ENCODE measurements around the gene UBE3A. TPM values are rescaled to one million over a fixed set of nuclear protein-coding genes. Genes with fewer than 3 reads are reported as not detected.

The UBE3A gene
- total RNA-seq, 2 donors from 2014 or later: 79.3 to 94.8 TPM

- Mint-ChIP-seq H3K9me3 (peaks cover 9% of the 10 kb centered on the region), H3K4me3 (no peak overlapping the region), H3K27ac (no peak overlapping the region), H3K4me1 (no peaks in the 10 kb centered on the region), H3K27me3 (no peaks in the 10 kb centered on the region), H3K36me3 (ENCODE audit: low read depth) (peaks cover 88% of the 10 kb centered on the region)
- no peak for ATAC-seq (replicated peaks)
Measured at GRCh38 chr15:25347707-25348106, 91.1 kb downstream of the UBE3A start.

GRCh38 chr15:25346371-25346770, 92.5 kb downstream of the UBE3A start:
- no peaks in the 10 kb centered on the region for H3K27me3 Mint-ChIP-seq
- no peaks in the 10 kb centered on the region for H3K4me1 Mint-ChIP-seq
- peaks cover 9% of the 10 kb centered on the region for H3K9me3 Mint-ChIP-seq
- no peak overlapping the region for H3K27ac Mint-ChIP-seq
- H3K4me3 Mint-ChIP-seq: no peak overlapping the region
- H3K36me3 Mint-ChIP-seq (ENCODE audit: low read depth): peaks cover 89% of the 10 kb centered on the region
- no peak for ATAC-seq (replicated peaks)

DNA sequence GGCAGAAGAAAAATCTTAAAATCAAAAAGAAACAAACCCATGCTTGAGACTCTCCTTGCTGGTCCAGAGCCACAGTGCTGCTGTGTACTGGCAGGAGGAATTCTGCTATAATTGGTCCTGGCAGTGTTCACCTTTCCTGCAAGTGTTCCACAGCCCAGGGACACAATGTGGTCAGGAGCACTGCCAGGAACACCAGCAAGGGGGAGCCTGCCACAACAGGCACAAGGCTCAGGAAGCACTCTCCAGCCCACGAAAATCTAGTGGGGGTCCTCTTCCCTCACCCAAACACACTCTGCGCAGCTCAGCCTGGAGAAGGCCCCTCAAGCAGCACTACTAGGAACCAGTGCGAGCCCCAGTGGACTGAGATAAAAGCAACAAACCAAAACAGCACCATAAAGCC, 92.9 kb downstream of the UBE3A start:
- H3K27me3 Mint-ChIP-seq: no peaks in the 10 kb centered on the region
- H3K9me3 Mint-ChIP-seq: peaks cover 6% of the 10 kb centered on the region
- H3K36me3 Mint-ChIP-seq (ENCODE audit: low read depth): peaks cover 86% of the 10 kb centered on the region
- H3K4me1 Mint-ChIP-seq: no peaks in the 10 kb centered on the region
- no peak overlapping the region for H3K4me3 Mint-ChIP-seq
- no peak for ATAC-seq (replicated peaks)
- H3K27ac Mint-ChIP-seq: no peak overlapping the region

- no peaks in the 10 kb centered on the region for H3K9me3 Mint-ChIP-seq
- no peak for ATAC-seq (replicated peaks)
- H3K27ac Mint-ChIP-seq: no peak overlapping the region
- H3K4me3 Mint-ChIP-seq: no peak overlapping the region
- H3K27me3 Mint-ChIP-seq: no peaks in the 10 kb centered on the region
- peaks cover 86% of the 10 kb centered on the region for H3K36me3 Mint-ChIP-seq (ENCODE audit: low read depth)
- H3K4me1 Mint-ChIP-seq: no peaks in the 10 kb centered on the region
Measured at GRCh38 chr15:25342629-25343028, 96.2 kb downstream of the UBE3A start.

- no peak overlapping the region for H3K4me3 Mint-ChIP-seq
- H3K27me3 Mint-ChIP-seq: no peaks in the 10 kb centered on the region
- ATAC-seq (replicated peaks): no peak
- peaks cover 90% of the 10 kb centered on the region for H3K36me3 Mint-ChIP-seq (ENCODE audit: low read depth)
- H3K4me1 Mint-ChIP-seq: peaks cover 6% of the 10 kb centered on the region
- no peak overlapping the region for H3K27ac Mint-ChIP-seq
- peaks cover 6% of the 10 kb centered on the region for H3K9me3 Mint-ChIP-seq
Measured at GRCh38 chr15:25339431-25339830, 99.4 kb downstream of the UBE3A start.

- no peak overlapping the region for H3K27ac Mint-ChIP-seq
- H3K4me3 Mint-ChIP-seq: no peak overlapping the region
- no peaks in the 10 kb centered on the region for H3K27me3 Mint-ChIP-seq
- no peak for ATAC-seq (replicated peaks)
- H3K4me1 Mint-ChIP-seq: peaks cover 11% of the 10 kb centered on the region
- H3K9me3 Mint-ChIP-seq: peaks cover 13% of the 10 kb centered on the region
- H3K36me3 Mint-ChIP-seq (ENCODE audit: low read depth): peaks cover 80% of the 10 kb centered on the region
Measured at GRCh38 chr15:25335279-25335678, 103.5 kb downstream of the UBE3A start.

GRCh38 chr15:25333049-25333448, 105.8 kb downstream of the UBE3A start:
- Mint-ChIP-seq H3K4me3 (no peak overlapping the region), H3K27ac (no peak overlapping the region), H3K4me1 (peaks cover 12% of the 10 kb centered on the region), H3K27me3 (no peaks in the 10 kb centered on the region), H3K9me3 (peaks cover 17% of the 10 kb centered on the region), H3K36me3 (ENCODE audit: low read depth) (peaks cover 60% of the 10 kb centered on the region)
- ATAC-seq (replicated peaks): no peak

DNA sequence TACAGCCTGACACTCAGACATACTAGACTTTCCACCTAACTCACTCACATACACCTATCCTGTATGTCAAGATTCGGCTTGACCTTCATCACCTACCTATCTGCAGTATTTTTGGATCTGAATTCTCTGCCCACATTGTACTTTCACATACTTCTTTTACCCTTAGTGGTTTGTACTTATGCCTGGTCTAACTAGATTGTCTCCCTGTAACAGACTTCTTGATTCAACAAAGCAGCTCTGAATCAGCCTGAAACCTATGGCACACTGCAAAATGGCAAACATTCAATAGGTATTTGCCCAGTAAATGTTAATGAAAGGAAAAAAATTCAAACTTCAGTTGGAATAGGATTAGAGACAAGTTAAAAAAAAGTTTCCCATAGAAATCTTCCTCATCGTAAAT, 106.5 kb downstream of the UBE3A start:
- no peak for ATAC-seq (replicated peaks)
- no peak overlapping the region for H3K4me3 Mint-ChIP-seq
- no peaks in the 10 kb centered on the region for H3K27me3 Mint-ChIP-seq
- H3K36me3 Mint-ChIP-seq (ENCODE audit: low read depth): peaks cover 52% of the 10 kb centered on the region
- peaks cover 23% of the 10 kb centered on the region for H3K9me3 Mint-ChIP-seq
- H3K4me1 Mint-ChIP-seq: peaks cover 12% of the 10 kb centered on the region
- H3K27ac Mint-ChIP-seq: no peak overlapping the region

- peaks cover 52% of the 10 kb centered on the region for H3K36me3 Mint-ChIP-seq (ENCODE audit: low read depth)
- ATAC-seq (replicated peaks): no peak
- no peaks in the 10 kb centered on the region for H3K27me3 Mint-ChIP-seq
- no peak overlapping the region for H3K27ac Mint-ChIP-seq
- peaks cover 23% of the 10 kb centered on the region for H3K9me3 Mint-ChIP-seq
- H3K4me3 Mint-ChIP-seq: no peak overlapping the region
- H3K4me1 Mint-ChIP-seq: peaks cover 12% of the 10 kb centered on the region
Measured at GRCh38 chr15:25331860-25332259, 107.0 kb downstream of the UBE3A start.

DNA sequence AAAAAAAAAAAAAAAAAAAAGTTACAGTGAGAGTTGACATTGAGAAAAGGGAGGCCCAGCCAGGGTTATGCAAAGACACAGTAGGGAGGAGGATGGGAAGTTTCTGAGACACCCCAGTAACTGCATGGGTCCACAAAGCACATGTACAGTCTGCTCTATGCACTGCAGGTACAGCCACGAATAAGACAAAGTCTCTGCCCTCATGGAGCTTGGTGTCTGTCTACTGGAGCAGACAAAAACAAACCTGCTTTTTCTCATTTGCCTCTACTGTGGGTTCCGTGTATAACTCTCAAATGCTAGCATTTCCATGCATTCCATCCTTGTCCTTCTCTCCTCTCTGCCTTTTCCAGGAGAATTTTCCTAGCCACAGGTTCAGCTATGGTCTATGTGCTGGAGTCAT, 107.4 kb downstream of the UBE3A start:
- H3K9me3 Mint-ChIP-seq: peaks cover 23% of the 10 kb centered on the region
- no peak for ATAC-seq (replicated peaks)
- peaks cover 12% of the 10 kb centered on the region for H3K4me1 Mint-ChIP-seq
- no peak overlapping the region for H3K27ac Mint-ChIP-seq
- H3K4me3 Mint-ChIP-seq: no peak overlapping the region
- H3K36me3 Mint-ChIP-seq (ENCODE audit: low read depth): peaks cover 49% of the 10 kb centered on the region
- H3K27me3 Mint-ChIP-seq: no peaks in the 10 kb centered on the region

- H3K9me3 Mint-ChIP-seq: peaks cover 17% of the 10 kb centered on the region
- no peaks in the 10 kb centered on the region for H3K27me3 Mint-ChIP-seq
- H3K27ac Mint-ChIP-seq: no peak overlapping the region
- H3K4me3 Mint-ChIP-seq: no peak overlapping the region
- H3K36me3 Mint-ChIP-seq (ENCODE audit: low read depth): peaks cover 40% of the 10 kb centered on the region
- H3K4me1 Mint-ChIP-seq: peaks cover 6% of the 10 kb centered on the region
- ATAC-seq (replicated peaks): no peak
Measured at GRCh38 chr15:25329696-25330095, 109.1 kb downstream of the UBE3A start.

DNA sequence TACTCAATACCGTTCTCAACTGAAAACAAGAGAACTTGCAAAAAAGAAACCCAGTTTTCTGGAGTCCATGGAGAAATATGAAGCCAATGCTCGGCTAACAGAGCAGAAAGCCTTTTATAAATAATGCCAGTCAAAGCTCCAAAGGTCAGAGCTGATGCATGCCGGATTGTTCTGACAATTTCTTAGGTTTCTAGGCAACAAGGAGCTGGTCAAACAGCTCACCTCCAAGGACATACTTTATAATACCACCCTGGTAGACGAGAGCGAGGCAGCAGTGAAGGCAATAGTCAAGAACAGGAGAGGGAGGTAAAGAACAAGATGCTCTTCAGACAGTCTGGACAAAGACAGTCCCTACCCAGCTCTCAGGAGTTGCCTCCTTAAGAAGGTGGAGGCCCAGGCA, 111.1 kb downstream of the UBE3A start:
- H3K9me3 Mint-ChIP-seq: peaks cover 20% of the 10 kb centered on the region
- H3K27me3 Mint-ChIP-seq: no peaks in the 10 kb centered on the region
- H3K4me3 Mint-ChIP-seq: no peak overlapping the region
- no peak for ATAC-seq (replicated peaks)
- H3K36me3 Mint-ChIP-seq (ENCODE audit: low read depth): peaks cover 26% of the 10 kb centered on the region
- H3K27ac Mint-ChIP-seq: no peak overlapping the region
- H3K4me1 Mint-ChIP-seq: peaks cover 6% of the 10 kb centered on the region

GRCh38 chr15:25325187-25325586, 113.6 kb downstream of the UBE3A start:
- H3K4me3 Mint-ChIP-seq: no peak overlapping the region
- H3K4me1 Mint-ChIP-seq: peaks cover under 1% of the 10 kb centered on the region
- no peaks in the 10 kb centered on the region for H3K27me3 Mint-ChIP-seq
- ATAC-seq (replicated peaks): no peak
- peaks cover 19% of the 10 kb centered on the region for H3K36me3 Mint-ChIP-seq (ENCODE audit: low read depth)
- H3K27ac Mint-ChIP-seq: no peak overlapping the region
- H3K9me3 Mint-ChIP-seq: peaks cover 23% of the 10 kb centered on the region

GRCh38 chr15:25323420-25323819, 115.4 kb downstream of the UBE3A start:
- no peak overlapping the region for H3K4me3 Mint-ChIP-seq
- peaks cover 18% of the 10 kb centered on the region for H3K36me3 Mint-ChIP-seq (ENCODE audit: low read depth)
- no peaks in the 10 kb centered on the region for H3K4me1 Mint-ChIP-seq
- H3K9me3 Mint-ChIP-seq: peaks cover 26% of the 10 kb centered on the region
- H3K27me3 Mint-ChIP-seq: no peaks in the 10 kb centered on the region
- H3K27ac Mint-ChIP-seq: no peak overlapping the region
- no peak for ATAC-seq (replicated peaks)

GRCh38 chr15:25287823-25288222, 151.0 kb downstream of the UBE3A start:
- no peak for ATAC-seq (replicated peaks)
- no peaks in the 10 kb centered on the region for H3K4me1 Mint-ChIP-seq
- H3K4me3 Mint-ChIP-seq: no peak overlapping the region
- no peak overlapping the region for H3K27ac Mint-ChIP-seq
- no peaks in the 10 kb centered on the region for H3K27me3 Mint-ChIP-seq
- no peaks in the 10 kb centered on the region for H3K36me3 Mint-ChIP-seq (ENCODE audit: low read depth)
- peaks cover 29% of the 10 kb centered on the region for H3K9me3 Mint-ChIP-seq

All from activated T-helper 17 cell treated with anti-CD3 and anti-CD28 coated beads, Interleukin-2, amount 50 U/mL, for 72 hours (primary cell).